ENCODE data around the gene BAG3.
"Not testable (repeated sequence)": the region's sequence is repeated elsewhere in the genome, so short reads cannot be mapped to it uniquely, and the experiment has no call there.

Gene BAG3

GRCh38 chr10:119657725-119658124 is 6.5 kb downstream of the BAG3 start:
- Histone ChIP-seq H3K79me2 (ENCODE audit: insufficient read depth, low read depth) (peaks cover 84% of the 10 kb centered on the region; the same call in 1 of the 2 replicates), H3K4me1 (ENCODE audit: low read depth, poor library complexity, severe bottlenecking) (peaks cover 21% of the 10 kb centered on the region), H3K4me3 (IDR thresholded peaks at IDR 0.05; ENCODE audit: insufficient read depth, low read depth, low read length) (no peak overlapping the region), H2AFZ (ENCODE audit: low read depth) (no peak overlapping the region), H3K4me2 (no peak overlapping the region), H3K9ac (no peak overlapping the region), H3K36me3 (ENCODE audit: insufficient read depth) (no peaks in the 10 kb centered on the region), H4K20me1 (ENCODE audit: insufficient read depth) (0 out of 2 replicates have a peak, but pooled peaks cover under 1% of the 10 kb centered on the region), H3K27ac (no peak overlapping the region), H3K27me3 (ENCODE audit: insufficient read depth, low read depth) (no peaks in the 10 kb centered on the region)
- no peak for TF ChIP-seq CTCF (conservative IDR thresholded peaks at IDR 0.05; ENCODE audit: low read depth, low read length)

- H3K36me3 ChIP-seq (ENCODE audit: insufficient read depth), result no peaks in the 10 kb centered on the region
- no peaks in the 10 kb centered on the region for H4K20me1 ChIP-seq (ENCODE audit: insufficient read depth)
- no peak for TF ChIP-seq CTCF (conservative IDR thresholded peaks at IDR 0.05; ENCODE audit: low read depth, low read length)
- no peak overlapping the region for H3K27ac ChIP-seq
- H3K9ac ChIP-seq, result no peak overlapping the region
- H3K27me3 ChIP-seq (ENCODE audit: insufficient read depth, low read depth), result no peaks in the 10 kb centered on the region
- H3K4me3 ChIP-seq (IDR thresholded peaks at IDR 0.05; ENCODE audit: insufficient read depth, low read depth, low read length), result no peak overlapping the region
- H2AFZ ChIP-seq (ENCODE audit: low read depth), result no peak overlapping the region
- peaks cover 80% of the 10 kb centered on the region; the same call in 1 of the 2 replicates for H3K79me2 ChIP-seq (ENCODE audit: insufficient read depth, low read depth)
- no peak overlapping the region for H3K4me2 ChIP-seq
- H3K4me1 ChIP-seq (ENCODE audit: low read depth, poor library complexity, severe bottlenecking), result peaks cover 21% of the 10 kb centered on the region
Measured at GRCh38 chr10:119658274-119658673, 7.1 kb downstream of the BAG3 start.

GRCh38 chr10:119659951-119660350 is 8.8 kb downstream of the BAG3 start:
- Histone ChIP-seq H2AFZ (ENCODE audit: low read depth) (no peak overlapping the region), H3K79me2 (ENCODE audit: insufficient read depth, low read depth) (peaks cover 67% of the 10 kb centered on the region; the same call in 1 of the 2 replicates), H3K9ac (no peak overlapping the region), H3K36me3 (ENCODE audit: insufficient read depth) (no peaks in the 10 kb centered on the region), H3K4me3 (IDR thresholded peaks at IDR 0.05; ENCODE audit: insufficient read depth, low read depth, low read length) (no peak overlapping the region), H4K20me1 (ENCODE audit: insufficient read depth) (no peaks in the 10 kb centered on the region), H3K27me3 (ENCODE audit: insufficient read depth, low read depth) (no peaks in the 10 kb centered on the region), H3K4me2 (no peak overlapping the region), H3K27ac (no peak overlapping the region), H3K4me1 (ENCODE audit: low read depth, poor library complexity, severe bottlenecking) (peaks cover 26% of the 10 kb centered on the region)
- TF ChIP-seq CTCF (conservative IDR thresholded peaks at IDR 0.05; ENCODE audit: low read depth, low read length), result no peak

- not testable (repeated sequence) for H3K27ac ChIP-seq; H3K36me3 ChIP-seq (ENCODE audit: insufficient read depth); H4K20me1 ChIP-seq (ENCODE audit: insufficient read depth); H3K9ac ChIP-seq; H3K27me3 ChIP-seq (ENCODE audit: insufficient read depth, low read depth); H2AFZ ChIP-seq (ENCODE audit: low read depth); H3K4me3 ChIP-seq (IDR thresholded peaks at IDR 0.05; ENCODE audit: insufficient read depth, low read depth, low read length)
- Histone ChIP-seq H3K4me1 (ENCODE audit: low read depth, poor library complexity, severe bottlenecking) (peaks cover 46% of the 10 kb centered on the region), H3K4me2 (0 out of 2 replicates have a peak overlapping the region, but pooled peaks have one; percentile 65), H3K79me2 (ENCODE audit: insufficient read depth, low read depth) (peaks cover 64% of the 10 kb centered on the region)
Measured at GRCh38 chr10:119662076-119662605, 11.0 kb downstream of the BAG3 start.
